Hepatocyte (in vitro differentiated cells): ENCODE measurements around the gene AQP1. TPM values are rescaled to one million over a fixed set of nuclear protein-coding genes. Genes with fewer than 3 reads are reported as not detected.

Experiments used
- DNase-seq: peaks from one replicate; pipeline ENCODE4 v3.0.0-alpha.2; 2016; ENCODE audit warnings: low spot score
- H2AFZ ChIP-seq: fragments of 200-600 bp; sonication (generic); 2 replicates; pipeline ENCODE4 v1.6.0; 2016; ENCODE audit warnings: antibody characterized with exemption, mild to moderate bottlenecking
- H3K27ac ChIP-seq: fragments of 200-600 bp; sonication (generic); 2 replicates; pipeline ENCODE4 v1.5.1; 2016; ENCODE audit warnings: mild to moderate bottlenecking
- H3K27me3 ChIP-seq: fragments of 200-600 bp; sonication (generic); 2 replicates; pipeline ENCODE4 v1.6.1; 2016
- H3K36me3 ChIP-seq: fragments of 200-600 bp; sonication (generic); replicated peaks from 2 replicates; pipeline ENCODE4 v1.5.1; 2016; ENCODE audit warnings: low read depth; ENCODE audit not compliant: insufficient read depth
- H3K4me1 ChIP-seq: fragments of 200-600 bp; sonication (generic); 2 replicates; pipeline ENCODE4 v1.5.1; 2016; ENCODE audit warnings: mild to moderate bottlenecking, moderate library complexity; ENCODE audit not compliant: insufficient read depth
- H3K4me2 ChIP-seq: fragments of 200-600 bp; sonication (generic); 2 replicates; pipeline ENCODE4 v1.6.0; 2016
- H3K4me3 ChIP-seq: fragments of 200-600 bp; sonication (generic); 2 replicates; pipeline ENCODE4 v1.5.1; 2016; ENCODE audit warnings: mild to moderate bottlenecking
- H3K79me2 ChIP-seq: fragments of 200-600 bp; sonication (generic); 2 replicates; pipeline ENCODE4 v1.6.0; 2017; ENCODE audit warnings: mild to moderate bottlenecking
- H3K9me2 ChIP-seq: fragments of 200-600 bp; sonication (generic); replicated peaks from 2 replicates; pipeline ENCODE4 v1.6.0; 2017; ENCODE audit warnings: mild to moderate bottlenecking; ENCODE audit not compliant: insufficient read depth
- H3K9me3 ChIP-seq: fragments of 200-600 bp; sonication (generic); 2 replicates; pipeline ENCODE4 v1.5.1; 2016; ENCODE audit warnings: low read depth, mild to moderate bottlenecking
- H4K20me1 ChIP-seq: fragments of 200-600 bp; sonication (generic); 2 replicates; pipeline ENCODE4 v1.6.0; 2016; ENCODE audit warnings: mild to moderate bottlenecking; ENCODE audit not compliant: insufficient read depth, poor library complexity, severe bottlenecking
- EZH2 ChIP-seq: fragments of 200-600 bp; sonication (generic); IDR thresholded peaks from 2 replicates; pipeline ENCODE4 v1.6.1; 2016; ENCODE audit warnings: antibody characterized with exemption, mild to moderate bottlenecking, borderline replicate concordance
- EZH2phosphoT487 ChIP-seq: fragments of 200-600 bp; sonication (generic); IDR thresholded peaks from one replicate; pipeline ENCODE4 v1.6.1; 2018; ENCODE audit warnings: antibody characterized with exemption, mild to moderate bottlenecking, low read depth, moderate library complexity; ENCODE audit not compliant: unreplicated experiment, severe bottlenecking
- WGBS: methylation state at CpG from one replicate; pipeline ENCODE4 v1.1.6; 2016; ENCODE audit warnings: low lambda C conversion rate; ENCODE audit errors: missing lambda C conversion rate; 5-methylcytosine and 5-hydroxymethylcytosine counted together
- polyA plus RNA-seq: library from polyadenylated mRNA; unstranded; fragments of >200 nt; fragmentation: Nextera tagmentation; extraction: Ambion mirVana; gene quantifications from 2 replicates; pipeline ENCODE4 v1.2.1, GENCODE V29; 2016
- total RNA-seq: library from RNA; depleted of rRNA; stranded (reverse); fragments of >200 nt; gene quantifications from 2 replicates; pipeline ENCODE4 v1.2.3, GENCODE V29; 2014
- TF ChIP-seq, protein P1 (sequence below): fragments of 200-600 bp; sonication (generic); IDR thresholded peaks from 2 replicates; pipeline ENCODE4 v1.5.1; 2016; ENCODE audit warnings: antibody characterized with exemption, mild to moderate bottlenecking; ENCODE audit not compliant: poor library complexity

Gene AQP1
- total and polyA plus RNA-seq, 2 experiments from 2014 or later = 124 to 183 TPM

DNA sequence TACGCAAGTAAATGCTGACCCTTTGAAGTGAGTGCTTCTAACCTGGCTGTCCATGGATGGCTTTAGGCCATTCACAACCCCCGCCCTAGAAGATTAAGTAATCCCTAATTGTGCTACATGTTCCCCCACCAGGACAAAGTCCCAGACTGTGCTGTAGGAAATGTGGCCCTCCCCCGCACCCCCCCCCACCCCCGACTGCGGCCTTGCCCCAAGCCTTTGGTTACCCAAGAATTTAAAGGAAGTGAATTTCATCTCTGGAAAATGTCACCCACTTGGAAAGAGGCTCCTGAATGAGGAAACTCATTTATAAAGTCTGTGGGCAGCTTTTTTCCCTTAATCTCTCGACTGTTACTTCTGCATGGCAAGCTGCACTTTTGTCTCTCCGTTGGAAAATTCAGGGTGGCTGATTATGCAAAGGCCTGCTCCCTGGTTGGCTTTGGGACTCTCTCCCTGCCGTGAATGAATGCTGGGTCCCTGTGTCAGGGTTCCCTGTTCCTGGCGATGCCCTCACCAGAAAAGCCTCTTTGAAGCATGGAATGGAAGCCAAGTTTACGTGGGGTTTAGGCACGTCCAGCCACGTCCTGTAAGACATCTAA lies 31.4 kb upstream of the AQP1 start:
- 45% methylated on average over 12 of the region's 12 CpGs for WGBS
- Histone ChIP-seq H4K20me1 (no peaks in the 10 kb centered on the region), H3K4me1 (peaks cover 14% of the 10 kb centered on the region), H3K4me3 (no peak overlapping the region), H3K9me3 (no peaks in the 10 kb centered on the region), H3K27ac (peak overlapping the region; percentile 71), H3K4me2 (peak overlapping the region; percentile 47), H3K9me2 (no peaks in the 10 kb centered on the region), H3K36me3 (no peaks in the 10 kb centered on the region), H3K79me2 (no peaks in the 10 kb centered on the region), H3K27me3 (no peaks in the 10 kb centered on the region), H2AFZ (no peak overlapping the region)
- DNase-seq = no peak
- TF ChIP-seq EZH2 (no peak), EZH2phosphoT487 (no peak)
- TF ChIP-seq, protein P1, sequence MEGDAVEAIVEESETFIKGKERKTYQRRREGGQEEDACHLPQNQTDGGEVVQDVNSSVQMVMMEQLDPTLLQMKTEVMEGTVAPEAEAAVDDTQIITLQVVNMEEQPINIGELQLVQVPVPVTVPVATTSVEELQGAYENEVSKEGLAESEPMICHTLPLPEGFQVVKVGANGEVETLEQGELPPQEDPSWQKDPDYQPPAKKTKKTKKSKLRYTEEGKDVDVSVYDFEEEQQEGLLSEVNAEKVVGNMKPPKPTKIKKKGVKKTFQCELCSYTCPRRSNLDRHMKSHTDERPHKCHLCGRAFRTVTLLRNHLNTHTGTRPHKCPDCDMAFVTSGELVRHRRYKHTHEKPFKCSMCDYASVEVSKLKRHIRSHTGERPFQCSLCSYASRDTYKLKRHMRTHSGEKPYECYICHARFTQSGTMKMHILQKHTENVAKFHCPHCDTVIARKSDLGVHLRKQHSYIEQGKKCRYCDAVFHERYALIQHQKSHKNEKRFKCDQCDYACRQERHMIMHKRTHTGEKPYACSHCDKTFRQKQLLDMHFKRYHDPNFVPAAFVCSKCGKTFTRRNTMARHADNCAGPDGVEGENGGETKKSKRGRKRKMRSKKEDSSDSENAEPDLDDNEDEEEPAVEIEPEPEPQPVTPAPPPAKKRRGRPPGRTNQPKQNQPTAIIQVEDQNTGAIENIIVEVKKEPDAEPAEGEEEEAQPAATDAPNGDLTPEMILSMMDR = no peak

- Histone ChIP-seq H3K4me3 (no peak overlapping the region), H3K4me2 (peak overlapping the region; percentile 47), H3K4me1 (peaks cover 14% of the 10 kb centered on the region), H3K27me3 (no peaks in the 10 kb centered on the region), H3K79me2 (no peaks in the 10 kb centered on the region), H3K27ac (peak overlapping the region; percentile 71), H3K9me3 (no peaks in the 10 kb centered on the region), H2AFZ (no peak overlapping the region), H3K36me3 (no peaks in the 10 kb centered on the region), H3K9me2 (no peaks in the 10 kb centered on the region), H4K20me1 (no peaks in the 10 kb centered on the region)
- TF ChIP-seq EZH2phosphoT487 (no peak), EZH2 (no peak)
- TF ChIP-seq, protein P1 = no peak
- no peak for DNase-seq
- 59% methylated on average over 4 of the region's 4 CpGs for WGBS
Observed at GRCh38 chr7:30880941-30881340, 30.7 kb upstream of the AQP1 start.

GRCh38 chr7:30881448-30881847 lies 30.2 kb upstream of the AQP1 start:
- Histone ChIP-seq H3K27ac (no peak overlapping the region), H2AFZ (no peak overlapping the region), H3K9me2 (no peaks in the 10 kb centered on the region), H3K4me1 (peaks cover 14% of the 10 kb centered on the region), H3K4me3 (no peak overlapping the region), H3K9me3 (no peaks in the 10 kb centered on the region), H4K20me1 (no peaks in the 10 kb centered on the region), H3K36me3 (no peaks in the 10 kb centered on the region), H3K79me2 (no peaks in the 10 kb centered on the region), H3K27me3 (no peaks in the 10 kb centered on the region), H3K4me2 (no peak overlapping the region)
- DNase-seq = no peak
- WGBS = 81% methylated on average over 7 of the region's 7 CpGs
- TF ChIP-seq, protein P1 = no peak
- TF ChIP-seq EZH2phosphoT487 (no peak), EZH2 (no peak)

DNA sequence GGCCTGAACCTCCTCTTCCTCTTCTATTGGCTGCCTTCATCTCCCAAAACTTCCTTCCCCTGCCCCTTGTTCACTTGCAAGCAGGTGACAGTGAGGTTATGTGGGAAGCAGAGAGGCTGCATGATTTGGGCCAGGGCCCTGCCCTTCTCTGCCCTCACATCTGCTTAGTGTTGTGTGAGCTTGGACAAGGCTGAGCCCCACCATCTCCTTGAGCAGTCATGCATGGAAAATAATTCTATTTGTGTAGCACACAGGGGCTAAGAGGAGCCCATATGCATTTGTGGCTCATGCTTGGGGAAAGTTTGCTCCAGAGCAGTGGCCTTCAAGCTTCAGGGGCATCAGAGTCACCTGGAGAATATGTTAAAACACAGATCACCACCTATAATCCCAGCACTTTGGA lies 26.8 kb upstream of the AQP1 start:
- H3K9me3 ChIP-seq = no peaks in the 10 kb centered on the region
- H3K27ac ChIP-seq = no peak overlapping the region
- peaks cover 14% of the 10 kb centered on the region for H3K4me1 ChIP-seq
- no peak overlapping the region for H3K4me2 ChIP-seq
- H3K27me3 ChIP-seq = no peaks in the 10 kb centered on the region
- no peaks in the 10 kb centered on the region for H3K36me3 ChIP-seq
- H4K20me1 ChIP-seq = no peaks in the 10 kb centered on the region
- H3K79me2 ChIP-seq = no peaks in the 10 kb centered on the region
- no peak overlapping the region for H2AFZ ChIP-seq
- H3K4me3 ChIP-seq = no peak overlapping the region
- no peak for TF ChIP-seq EZH2phosphoT487
- no peak for TF ChIP-seq EZH2
- TF ChIP-seq, protein P1 = no peak
- no peaks in the 10 kb centered on the region for H3K9me2 ChIP-seq
- DNase-seq = no peak
